ENCODE results near the gene SMOC2.
"Not testable (repeated sequence)": the region's sequence is repeated elsewhere in the genome, so short reads cannot be mapped to it uniquely, and the experiment has no call there.

The SMOC2 gene

DNA sequence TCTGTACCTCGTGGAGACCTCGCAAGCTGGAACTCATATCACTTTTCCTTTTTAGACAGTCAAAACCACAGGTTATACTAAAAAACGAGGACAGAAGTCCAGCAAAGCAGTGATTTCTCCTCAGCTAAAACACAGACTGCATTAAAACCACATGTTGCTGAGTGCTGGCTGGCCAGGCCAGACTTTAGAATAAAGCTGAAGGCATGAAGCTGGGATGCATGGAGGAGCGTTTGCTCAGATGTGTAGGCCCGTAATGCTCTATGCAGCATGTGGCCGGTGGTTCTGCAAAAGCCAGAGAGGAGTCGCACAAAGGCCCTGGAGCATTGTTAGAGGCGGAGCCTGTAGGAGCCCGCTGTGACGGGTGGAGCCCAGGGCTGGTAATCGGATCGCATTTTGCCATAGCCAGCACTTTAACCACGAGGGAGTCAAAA lies 83.6 kb downstream of the SMOC2 start:
- DNase-seq = no peak

DNA sequence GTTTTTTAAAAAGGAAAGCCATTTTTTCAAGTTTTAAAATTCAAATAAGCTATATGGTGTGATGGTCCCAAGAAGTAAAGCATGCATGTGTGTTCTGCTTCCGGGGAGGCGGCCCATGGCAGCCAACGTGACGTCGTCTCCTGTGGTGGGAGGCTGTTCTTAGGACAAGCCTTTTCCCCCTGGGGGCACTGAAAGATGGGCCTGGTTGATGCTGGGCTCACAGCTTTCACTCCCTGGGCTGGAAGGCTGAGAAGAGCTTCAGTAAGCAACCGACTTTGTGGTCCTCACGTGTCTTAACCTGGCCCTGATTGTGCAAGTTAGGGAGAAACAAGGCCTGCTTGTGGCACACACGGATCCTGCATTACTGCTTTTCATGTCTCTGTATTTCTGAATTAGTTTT lies 84.1 kb downstream of the SMOC2 start:
- no peak for DNase-seq

DNA sequence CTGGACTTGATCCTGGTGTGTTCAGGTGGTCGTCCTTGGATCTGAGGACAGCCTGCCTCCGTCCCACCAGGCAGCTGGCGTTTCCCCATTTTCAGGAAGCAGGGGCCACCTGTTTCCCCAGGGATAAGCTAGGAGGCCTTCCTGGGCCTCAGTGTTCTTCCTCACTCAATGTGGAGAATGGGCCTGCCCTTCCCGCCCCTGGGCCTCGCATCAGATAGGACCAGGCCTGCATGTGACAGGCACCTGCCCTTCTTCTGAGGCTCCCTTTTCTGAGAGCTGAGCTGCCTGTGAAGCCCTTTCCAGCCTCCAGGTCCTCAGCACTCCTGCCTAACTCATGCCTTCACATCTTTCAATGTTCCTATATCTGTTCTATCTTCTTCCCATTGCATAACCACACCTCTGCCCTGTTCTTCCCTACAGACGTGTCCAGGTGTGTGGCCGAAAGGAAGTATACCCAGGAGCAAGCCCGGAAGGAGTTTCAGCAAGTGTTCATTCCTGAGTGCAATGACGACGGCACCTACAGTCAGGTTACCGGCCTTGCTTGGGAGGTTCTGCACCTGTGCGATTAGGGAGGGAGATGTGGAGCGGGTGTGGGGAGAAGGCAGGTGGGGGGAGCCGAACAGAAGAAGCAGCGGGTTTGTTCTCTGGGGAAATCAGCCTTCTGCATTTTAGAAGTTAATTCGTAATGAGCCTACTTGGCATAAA lies 85.1 kb downstream of the SMOC2 start:
- no peak for DNase-seq

DNA sequence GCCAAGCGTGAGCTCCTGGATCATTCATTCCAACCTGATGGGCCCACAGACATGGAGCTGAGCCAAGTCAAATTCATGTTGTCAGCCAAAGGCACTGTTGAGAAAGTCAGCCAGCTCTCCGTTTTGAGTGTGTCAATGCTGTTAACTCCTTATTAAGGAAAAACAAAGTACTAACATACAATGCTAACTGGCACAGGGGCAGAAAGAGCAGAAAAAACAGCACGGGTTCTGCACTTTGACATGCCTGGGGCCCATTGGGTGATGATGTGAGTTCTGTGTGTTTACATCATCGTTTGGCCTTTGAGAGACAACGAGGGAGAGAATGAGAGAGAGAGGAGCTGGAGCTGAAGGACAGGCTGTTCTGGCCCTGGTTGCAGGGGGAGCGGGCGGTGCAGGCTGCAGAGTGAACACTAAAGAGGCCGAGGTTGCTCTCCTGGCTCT lies 85.9 kb downstream of the SMOC2 start:
- DNase-seq = no peak

DNA sequence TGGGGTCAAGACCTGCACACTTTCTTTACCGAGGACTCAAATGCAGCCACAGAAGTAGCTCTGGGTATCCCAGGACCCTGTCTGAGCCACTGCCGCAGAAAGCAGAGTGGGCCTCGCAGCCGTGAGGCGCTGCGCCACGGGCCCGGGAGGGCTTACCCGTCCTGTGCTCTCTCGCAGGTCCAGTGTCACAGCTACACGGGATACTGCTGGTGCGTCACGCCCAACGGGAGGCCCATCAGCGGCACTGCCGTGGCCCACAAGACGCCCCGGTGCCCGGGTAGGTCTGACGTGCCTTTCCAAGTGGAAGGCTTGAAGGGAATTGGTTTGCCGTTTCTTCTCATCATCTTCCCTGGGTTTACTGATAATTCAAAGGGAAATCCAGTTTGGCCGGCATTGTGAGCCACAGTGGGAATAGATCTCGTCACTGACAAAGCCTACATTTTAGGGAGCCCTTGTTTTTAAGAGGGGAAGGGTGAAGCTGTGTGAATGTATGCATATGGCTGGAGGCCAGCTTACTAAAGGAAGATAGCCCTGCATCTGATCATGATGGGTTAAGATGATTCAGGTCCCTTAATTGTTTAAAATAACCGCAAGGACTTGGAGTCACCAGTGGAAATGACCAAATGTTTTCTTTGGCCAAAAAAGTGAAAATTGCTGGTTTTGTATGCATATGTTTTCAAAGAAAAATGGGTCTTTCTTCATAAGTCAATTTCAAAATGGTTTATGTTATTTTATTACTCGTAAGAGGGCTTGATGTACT lies 86.6 kb downstream of the SMOC2 start:
- DNase-seq = no peak

DNA sequence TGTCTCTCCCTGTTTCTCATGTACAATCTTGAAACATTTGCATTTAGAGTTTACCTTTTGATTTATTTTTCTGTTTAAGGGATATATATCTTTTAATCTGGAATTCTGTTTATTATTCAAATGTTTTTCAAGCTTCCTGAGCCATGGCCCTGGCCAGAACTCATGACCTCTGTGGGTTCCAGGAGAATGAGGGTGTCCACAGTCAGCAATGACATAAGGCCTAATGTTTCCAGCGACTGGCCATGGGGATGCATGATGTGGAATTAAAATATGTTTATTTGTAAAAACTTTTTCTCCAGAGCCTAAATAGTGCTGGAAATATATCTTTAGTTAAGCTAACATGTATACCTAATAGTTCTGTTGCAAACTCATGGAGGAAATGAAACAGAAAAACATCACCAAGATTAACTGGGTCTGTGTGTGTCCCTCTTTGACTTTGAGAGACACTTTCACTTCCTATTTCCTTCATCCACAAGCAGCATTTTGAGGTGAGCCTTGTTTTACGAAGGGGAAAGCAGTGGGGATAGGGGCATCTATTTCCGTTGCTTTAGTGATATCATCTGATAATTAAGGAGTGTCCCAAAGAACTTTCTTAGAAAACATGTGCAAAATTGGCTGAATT lies 87.6 kb downstream of the SMOC2 start:
- no peak for DNase-seq

DNA sequence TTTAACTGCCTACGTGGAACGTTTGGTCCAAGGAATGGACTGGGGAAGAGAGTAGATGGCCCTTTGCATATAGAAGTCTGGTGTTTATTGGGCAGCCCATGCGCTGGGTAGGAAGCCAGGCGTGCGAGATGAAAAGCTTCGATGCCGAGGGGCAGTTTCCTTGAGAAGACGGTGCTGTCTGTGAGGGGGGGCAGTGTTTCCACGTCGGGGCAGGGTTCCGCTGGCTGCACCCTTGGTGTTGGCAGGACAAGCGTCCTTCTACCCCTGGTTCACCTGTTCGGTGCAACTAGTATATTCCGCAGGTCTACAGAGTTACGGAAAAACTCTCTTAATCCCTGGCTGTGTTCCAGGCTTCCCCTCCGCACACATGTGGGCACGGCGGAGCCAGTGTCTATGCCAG lies 88.2 kb downstream of the SMOC2 start:
- no peak for DNase-seq

DNA sequence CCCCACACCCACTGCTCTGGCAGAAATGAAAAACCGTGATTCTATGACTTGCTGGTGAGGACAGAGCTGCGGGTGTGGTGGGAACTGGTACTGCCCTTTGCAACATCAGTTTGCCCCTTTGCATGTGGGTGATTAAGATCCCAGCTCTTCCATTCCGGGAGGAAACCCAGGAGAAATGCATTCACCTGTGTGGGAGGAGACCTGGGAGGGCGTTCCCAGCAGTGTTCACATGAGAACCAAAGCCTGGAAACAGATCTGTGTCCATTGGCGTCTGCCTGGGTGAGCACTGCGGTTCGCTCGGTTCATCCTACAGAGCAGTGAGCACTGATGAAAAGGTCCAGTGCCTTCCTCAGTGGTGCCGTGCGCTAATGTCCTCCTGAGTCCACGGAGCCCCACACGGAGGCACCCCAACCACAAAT lies 89.7 kb downstream of the SMOC2 start:
- DNase-seq = no peak

DNA sequence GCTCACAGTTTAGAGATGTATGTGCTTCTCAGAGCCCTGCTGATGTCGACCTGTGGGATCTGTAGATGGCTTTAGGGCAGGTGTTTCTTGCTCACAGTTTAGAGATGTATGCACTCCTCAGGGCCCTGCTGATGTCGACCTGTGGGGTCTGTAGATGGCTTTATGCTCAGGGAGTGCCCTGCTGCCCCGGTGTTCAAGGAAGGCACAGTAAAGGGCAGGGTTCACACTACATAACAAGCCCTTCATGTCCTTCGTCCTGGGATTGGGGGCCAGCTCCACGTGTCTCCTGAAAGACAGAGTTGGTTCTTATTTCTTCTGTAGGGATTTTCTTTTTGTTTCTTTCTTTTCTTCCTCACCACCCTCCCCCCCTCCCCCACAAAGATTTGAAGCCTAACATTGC lies 91.1 kb downstream of the SMOC2 start:
- DNase-seq = no peak

DNA sequence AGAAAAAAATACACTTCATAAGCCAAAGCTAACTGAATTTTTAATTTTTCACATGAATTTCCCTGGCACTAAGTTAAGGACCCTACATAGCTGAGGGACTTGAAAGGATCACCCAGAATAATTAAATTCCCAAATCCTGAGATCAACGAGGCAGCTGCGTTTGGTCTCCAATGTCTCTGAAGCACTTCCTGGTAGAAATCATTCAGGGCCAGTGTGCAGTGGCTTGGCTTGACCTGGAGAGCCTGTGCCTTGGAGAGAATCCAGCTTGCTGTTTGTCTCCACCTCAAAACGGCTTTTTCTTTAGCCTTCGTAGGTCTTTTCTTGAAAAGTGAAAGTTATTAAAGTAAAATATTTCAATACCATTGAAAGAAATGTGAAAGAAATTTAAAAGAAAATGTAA lies 92.4 kb downstream of the SMOC2 start:
- no peak for DNase-seq

DNA sequence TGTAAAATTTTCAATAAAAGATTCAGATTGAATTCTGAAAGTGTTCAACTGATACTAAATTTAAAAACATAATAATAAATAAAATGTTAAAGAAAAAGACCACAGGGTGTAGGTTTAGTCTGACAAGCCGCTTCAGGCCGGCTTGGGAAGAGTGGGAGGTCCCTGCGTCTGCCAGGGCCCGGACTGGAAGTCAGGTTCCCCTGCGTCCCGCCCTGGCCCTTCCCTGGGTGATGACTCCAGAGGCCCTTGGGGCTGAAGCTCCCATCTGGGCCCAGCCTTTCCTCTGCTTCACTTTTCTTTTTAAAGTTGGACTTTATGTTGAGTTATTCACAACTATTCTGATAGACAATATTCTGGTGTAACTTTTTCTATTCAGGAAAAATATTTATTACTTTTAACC lies 93.3 kb downstream of the SMOC2 start:
- no peak for DNase-seq

DNA sequence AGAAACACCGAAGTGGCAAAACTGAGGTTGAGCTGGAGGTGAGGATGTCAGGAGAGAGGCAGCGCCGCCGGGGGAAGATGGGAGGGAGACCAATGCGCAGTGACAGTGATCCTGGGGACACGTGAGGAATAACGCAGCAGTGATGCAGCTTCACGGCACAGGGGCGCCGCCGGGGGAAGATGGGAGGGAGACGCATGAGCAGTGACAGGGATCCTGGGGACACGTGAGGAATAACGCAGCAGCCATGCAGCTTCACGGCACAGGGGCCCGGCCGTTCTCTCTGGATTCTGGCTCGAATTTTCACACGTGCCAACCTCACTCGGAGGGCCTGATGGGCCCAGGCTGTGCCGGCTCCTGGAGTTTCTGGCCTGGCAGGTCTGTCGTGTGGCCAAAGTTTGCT lies 94.7 kb downstream of the SMOC2 start:
- no peak for DNase-seq

DNA sequence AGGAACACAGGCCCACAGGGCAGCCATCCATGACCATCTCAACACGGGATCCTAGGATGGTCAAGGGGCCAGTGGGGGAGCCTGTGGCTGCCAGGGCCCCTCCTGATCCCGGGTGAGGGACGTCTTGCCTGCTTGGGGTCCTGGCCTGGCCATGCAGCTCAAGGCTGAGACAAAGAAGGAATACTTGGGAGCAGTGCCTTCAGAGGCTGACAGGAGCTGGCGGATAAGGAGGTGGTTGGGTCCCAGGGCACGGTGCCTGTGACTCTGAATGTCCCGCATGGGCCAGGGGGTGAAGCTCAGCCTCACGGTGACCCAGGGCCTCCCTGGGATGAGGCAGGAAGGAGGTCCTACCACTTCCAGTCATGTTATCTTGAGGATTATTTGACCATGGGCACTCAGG lies 95.2 kb downstream of the SMOC2 start:
- no peak for DNase-seq

DNA sequence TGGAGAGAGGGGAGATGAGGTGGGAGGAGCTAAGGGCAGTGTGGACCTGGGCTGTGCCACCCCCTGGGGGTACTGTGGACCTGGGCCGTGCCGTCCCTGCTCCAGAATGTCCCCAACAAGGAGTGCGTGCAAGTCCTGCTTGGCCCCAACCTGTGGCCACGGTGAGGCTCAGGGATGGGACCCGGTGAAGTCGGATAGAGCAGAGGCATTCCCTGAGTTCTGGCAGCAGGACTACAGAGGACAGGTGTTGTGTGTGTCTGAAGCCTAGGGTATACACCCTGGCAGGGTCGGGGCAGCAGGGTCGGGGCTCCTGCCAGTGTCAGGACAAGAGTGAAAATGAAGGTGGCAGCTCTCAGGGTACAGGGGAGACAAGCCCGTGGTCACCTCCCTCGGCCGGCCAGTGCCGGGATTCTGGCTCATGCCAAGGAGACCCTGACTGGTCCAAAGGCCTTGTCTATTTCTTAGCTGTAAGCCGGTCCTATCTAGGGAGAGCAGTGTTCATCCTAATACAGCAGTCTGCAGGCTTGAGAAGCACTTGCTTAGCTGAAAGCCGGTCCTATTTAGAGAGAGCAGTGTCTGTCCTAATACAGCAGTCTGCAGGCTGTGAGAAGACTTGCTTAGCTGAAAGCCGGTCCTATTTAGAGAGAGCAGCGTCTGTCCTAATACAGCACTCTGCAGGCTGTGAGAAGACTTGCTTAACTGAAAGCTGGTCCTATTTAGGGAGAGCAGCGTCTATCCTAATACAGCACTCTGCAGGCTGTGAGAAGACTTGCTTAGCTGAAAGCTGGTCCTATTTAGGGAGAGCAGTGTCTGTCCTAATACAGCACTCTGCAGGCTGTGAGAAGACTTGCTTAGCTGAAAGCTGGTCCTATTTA lies 95.9 kb downstream of the SMOC2 start:
- DNase-seq = no peak

DNA sequence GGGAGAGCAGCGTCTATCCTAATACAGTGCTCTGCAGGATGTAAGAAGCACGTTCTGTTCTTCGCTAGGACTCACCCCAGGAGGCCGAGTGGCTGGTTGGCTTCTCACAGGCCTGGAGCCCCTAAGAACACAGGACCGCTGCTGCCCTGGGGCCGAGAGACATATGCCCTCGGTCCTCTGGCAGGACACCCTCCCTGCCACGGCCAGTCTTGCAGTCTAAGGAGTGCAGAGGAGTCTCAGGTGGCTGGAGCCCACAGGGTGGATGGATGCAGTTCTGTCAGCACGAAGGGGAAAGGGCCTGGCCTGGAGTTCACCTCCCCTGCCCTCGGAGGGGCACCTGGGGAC lies 96.5 kb downstream of the SMOC2 start:
- DNase-seq = no peak

DNA sequence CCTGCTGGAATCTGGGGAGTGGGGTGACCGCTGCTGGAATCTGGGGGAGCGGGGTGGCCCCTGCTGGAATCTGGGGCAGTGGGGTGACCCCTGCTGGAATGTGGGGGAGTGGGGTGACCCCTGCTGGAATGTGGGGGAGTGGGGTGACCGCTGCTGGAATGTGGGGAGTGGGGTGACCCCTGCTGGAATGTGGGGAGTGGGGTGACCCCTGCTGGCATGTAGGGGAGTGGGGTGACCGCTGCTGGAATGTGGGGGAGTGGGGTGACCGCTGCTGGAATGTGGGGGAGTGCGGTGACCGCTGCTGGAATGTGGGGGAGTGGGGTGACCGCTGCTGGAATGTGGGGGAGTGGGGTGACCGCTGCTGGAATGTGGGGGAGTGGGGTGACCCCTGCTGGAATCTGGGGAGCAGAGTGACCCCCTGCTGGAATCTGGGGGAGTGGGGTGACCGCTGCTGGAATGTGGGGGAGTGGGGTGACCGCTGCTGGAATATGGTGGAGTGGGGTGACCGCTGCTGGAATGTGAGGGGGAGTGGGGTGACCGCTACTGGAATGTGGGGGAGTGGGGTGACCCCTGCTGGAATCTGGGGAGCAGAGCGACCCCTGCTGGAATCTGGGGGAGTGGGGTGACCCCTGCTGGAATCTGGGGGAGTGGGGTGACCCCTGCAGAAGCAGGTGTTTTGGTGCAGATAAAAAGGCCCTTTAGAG lies 97.4 kb downstream of the SMOC2 start:
- DNase-seq = not testable (repeated sequence)

DNA sequence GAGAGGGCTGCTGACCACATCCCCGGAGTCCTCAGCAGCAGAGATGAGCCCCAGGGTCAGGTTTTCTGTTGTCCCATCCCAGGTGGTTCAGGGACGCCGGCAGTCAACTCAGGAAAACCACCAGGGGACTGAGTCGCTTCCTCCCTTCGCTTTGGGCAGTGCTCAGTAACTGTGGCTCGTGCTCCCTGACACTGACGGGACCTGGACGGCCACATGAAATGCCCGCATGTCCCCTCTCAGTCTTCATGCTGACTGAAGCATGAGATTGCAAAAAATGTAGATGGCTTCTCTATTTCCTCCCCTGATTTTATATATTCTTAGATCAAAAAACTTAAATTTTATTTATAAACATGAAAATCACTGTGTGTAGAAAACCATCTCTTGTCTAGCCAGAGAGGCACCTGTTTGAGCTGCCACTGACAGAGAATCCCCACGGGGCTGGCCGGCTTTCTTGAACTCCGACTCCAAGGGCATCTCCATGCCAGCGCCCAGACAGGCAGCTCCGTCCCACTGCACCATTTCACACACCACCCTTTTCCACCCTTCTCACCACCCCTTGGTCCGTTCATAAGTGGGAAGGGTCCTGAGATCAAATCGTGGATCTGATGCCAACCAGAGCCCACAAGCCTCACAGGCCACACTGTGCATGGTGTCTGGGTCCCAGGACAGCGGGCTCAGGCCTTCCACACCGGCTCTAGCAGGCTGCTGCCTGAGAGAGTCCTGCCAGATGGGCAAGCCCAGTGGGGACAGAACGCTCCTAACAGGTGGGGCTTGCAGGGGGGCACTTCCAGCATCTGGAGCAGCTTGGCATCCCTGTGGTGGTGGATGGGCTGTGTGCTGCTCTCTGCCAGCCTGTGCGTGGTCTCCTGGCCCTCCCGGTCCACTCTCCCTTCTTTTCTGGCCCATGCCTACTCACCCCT lies 98.2 kb downstream of the SMOC2 start:
- no peak for DNase-seq

DNA sequence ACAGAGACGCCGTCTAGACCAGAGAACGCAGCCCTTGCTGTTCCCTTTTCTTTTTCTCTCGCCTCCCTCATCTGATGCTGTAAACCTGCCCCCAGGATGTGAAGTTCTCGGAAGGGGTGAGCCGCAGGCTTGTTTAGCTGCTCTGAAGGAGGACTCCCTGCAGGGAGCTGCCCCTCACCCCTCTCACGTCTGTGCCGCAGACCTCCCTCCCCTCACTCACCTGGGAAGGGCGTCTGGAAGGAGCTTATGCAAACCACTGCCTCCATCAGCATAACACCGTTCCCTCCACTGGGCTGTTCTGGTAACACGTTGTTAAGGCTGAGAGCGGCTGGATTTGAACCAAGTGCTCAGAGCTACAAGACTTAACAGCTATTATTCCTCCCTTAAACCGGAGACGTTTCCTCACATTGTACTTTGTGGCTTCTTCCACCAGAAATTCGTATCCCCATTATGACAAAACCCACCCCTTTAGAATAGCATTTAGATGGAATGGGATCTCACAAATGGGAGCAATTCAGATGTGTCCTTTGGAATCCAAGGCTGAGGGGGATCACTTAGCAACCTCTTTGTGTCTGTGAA lies 99.8 kb downstream of the SMOC2 start:
- DNase-seq = no peak

DNA sequence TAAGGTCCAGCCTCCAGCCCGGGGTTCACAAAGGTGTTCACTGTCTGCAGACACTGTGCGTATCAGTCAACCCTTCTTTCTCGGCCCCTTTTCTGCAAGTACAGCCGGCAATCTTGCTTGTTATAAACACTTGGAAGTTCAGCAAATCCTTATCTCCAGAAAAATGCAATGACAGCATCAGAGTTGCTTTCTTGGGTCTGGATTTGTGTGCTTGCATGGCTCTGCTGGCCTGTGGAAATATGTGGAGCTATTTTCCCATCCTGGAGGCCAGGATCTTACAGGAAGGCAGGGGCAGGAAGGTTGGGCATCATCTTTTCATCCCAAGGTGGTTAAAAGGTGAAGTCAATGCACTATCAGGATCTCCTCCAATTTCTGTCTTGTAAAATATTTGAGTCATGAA lies 100.3 kb downstream of the SMOC2 start:
- no peak for DNase-seq

DNA sequence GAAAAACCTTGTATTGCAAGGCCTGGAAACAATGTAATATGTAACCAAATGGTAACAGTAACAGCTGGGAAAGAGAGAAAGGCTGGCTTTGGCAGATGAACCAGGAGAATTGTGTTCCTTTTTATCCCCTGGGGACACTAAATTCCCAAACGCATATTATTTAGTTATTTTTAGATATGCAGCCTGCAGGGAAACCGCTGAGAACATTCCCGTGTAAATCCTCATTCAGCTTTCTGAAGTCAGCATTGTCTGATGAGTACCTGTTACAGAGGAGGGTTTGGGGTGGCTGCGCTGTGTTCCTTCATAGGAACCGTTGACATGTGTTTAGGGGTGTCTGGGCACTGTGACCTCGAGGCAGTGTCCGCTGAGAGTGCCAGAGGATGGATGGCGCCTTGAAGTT lies 101.3 kb downstream of the SMOC2 start:
- no peak for DNase-seq

DNA sequence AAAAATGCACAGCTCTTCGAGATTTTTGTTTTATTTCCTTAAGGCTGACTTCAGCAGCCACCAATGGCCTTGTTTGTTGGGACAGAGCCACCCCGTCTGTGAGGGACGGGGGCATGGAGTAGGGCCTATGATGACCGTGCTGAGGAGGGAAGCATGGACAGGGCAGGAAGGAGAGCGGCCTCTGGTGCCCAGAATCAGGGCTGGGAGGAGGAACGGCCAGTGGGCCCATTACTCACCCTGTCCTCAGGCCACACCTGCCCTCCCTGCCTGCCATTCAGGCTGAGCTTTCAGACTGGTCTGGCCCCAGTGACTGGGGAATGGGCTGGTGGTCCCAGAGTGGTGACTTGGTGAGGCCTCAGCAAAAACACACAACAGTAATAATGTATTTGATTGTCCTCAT lies 104.4 kb downstream of the SMOC2 start:
- no peak for DNase-seq

All from midbrain (tissue), 1 donor.